K562 (cell line): ENCODE data around the gene C6orf47. TPM values are rescaled to one million over a fixed set of nuclear protein-coding genes. Genes with fewer than 3 reads are reported as not detected.

Experiments used
- CHD1 ChIP-seq: fragments of 200-600 bp; sonication (generic); IDR thresholded peaks from one replicate; pipeline ENCODE4 v1.6.1; 2012; ENCODE audit warnings: mild to moderate bottlenecking, moderate library complexity, low read length, inconsistent platforms
- CREBBP ChIP-seq: IDR thresholded peaks from one replicate; pipeline ENCODE4 v1.6.1; 2012; ENCODE audit warnings: low read depth, mild to moderate bottlenecking, control low read depth, inconsistent platforms, low read length
- E2F5 ChIP-seq: sonication (generic); formaldehyde crosslinking; IDR thresholded peaks from 2 replicates; pipeline ENCODE4 v1.8.0; 2022; ENCODE audit warnings: mild to moderate bottlenecking, missing genetic modification reagents
- ELF2 ChIP-seq: fragments of 250-450 bp; sonication (Bioruptor Pico); IDR thresholded peaks from 2 replicates; pipeline ENCODE4 v1.5.0; 2021; ENCODE audit warnings: mild to moderate bottlenecking
- ESRRA ChIP-seq: fragments of 450-650 bp; IDR thresholded peaks from 2 replicates; pipeline ENCODE4 v1.6.1; 2014; ENCODE audit warnings: low read depth, mild to moderate bottlenecking, moderate library complexity, borderline replicate concordance
- FOXJ3 ChIP-seq: sonication (generic); formaldehyde crosslinking; IDR thresholded peaks from 2 replicates; pipeline ENCODE4 v1.4.0; 2020; ENCODE audit warnings: mild to moderate bottlenecking, missing genetic modification reagents
- HCFC1 ChIP-seq: IDR thresholded peaks from 2 replicates; pipeline ENCODE4 v1.6.1; 2012; ENCODE audit warnings: low read depth, low read length, improper control_type of control experiment
- HSF4 ChIP-seq: fragments of 250-450 bp; sonication (Bioruptor Pico); IDR thresholded peaks from 2 replicates; pipeline ENCODE4 v2.1.2; 2022; ENCODE audit warnings: mild to moderate bottlenecking, moderate library complexity, borderline replicate concordance
- L3MBTL2 ChIP-seq: fragments of 450-650 bp; IDR thresholded peaks from 2 replicates; pipeline ENCODE4 v1.6.1; 2016; ENCODE audit warnings: mild to moderate bottlenecking, moderate library complexity
- MLX ChIP-seq, 2 experiments: fragments of 450-650 bp in 1 of 2; sonication (generic) in 1 of 2; formaldehyde crosslinking; conservative IDR thresholded peaks; 2 replicates each; pipeline versions ENCODE4 v1.4.0 to v1.8.1; 2020 to 2022; ENCODE audit warnings: mild to moderate bottlenecking in 1 of 2, missing genetic modification reagents in 1 of 2
- MXD1 ChIP-seq: fragments of 250-450 bp; sonication (Bioruptor Pico); IDR thresholded peaks from 2 replicates; pipeline ENCODE4 v1.8.0; 2021; ENCODE audit warnings: borderline replicate concordance, mild to moderate bottlenecking, moderate library complexity; ENCODE audit not compliant: poor library complexity, severe bottlenecking
- PKNOX1 ChIP-seq: fragments of 450-650 bp; IDR thresholded peaks from 2 replicates; pipeline ENCODE4 v1.6.1; 2016
- POLR2G ChIP-seq: fragments of 200-400 bp; formaldehyde crosslinking; IDR thresholded peaks from 2 replicates; pipeline ENCODE4 v1.6.1; 2017; ENCODE audit warnings: low read depth, mild to moderate bottlenecking, antibody characterized with exemption, low read length, moderate library complexity
- PURB ChIP-seq: sonication (generic); formaldehyde crosslinking; IDR thresholded peaks from 2 replicates; pipeline ENCODE4 v1.9.0; 2021; ENCODE audit warnings: low read depth, mild to moderate bottlenecking, missing genetic modification reagents
- RAD21 ChIP-seq, 2 experiments: fragments of 250-450 bp in 1 of 2; fragments of 450-650 bp in 1 of 2; sonication (Bioruptor Pico) in 1 of 2; formaldehyde crosslinking in 1 of 2; IDR thresholded peaks in 1 of 2; conservative IDR thresholded peaks in 1 of 2; 2 replicates each; pipeline versions ENCODE4 v1.4.0 to v1.8.0; 2020 to 2022; ENCODE audit warnings: mild to moderate bottlenecking in 2 of 2, moderate library complexity in 1 of 2
- SAP30 ChIP-seq: fragments of 200-600 bp; sonication (generic); IDR thresholded peaks from 2 replicates; pipeline ENCODE4 v1.6.1; 2012; ENCODE audit warnings: borderline replicate concordance, low read depth, mild to moderate bottlenecking, moderate library complexity, low read length, control low read depth, inconsistent platforms; ENCODE audit not compliant: insufficient read depth, poor library complexity, severe bottlenecking
- SNAPC5 ChIP-seq: fragments of 250-450 bp; sonication (Bioruptor Pico); IDR thresholded peaks from 2 replicates; pipeline ENCODE4 v1.8.0; 2021; ENCODE audit warnings: moderate library complexity, mild to moderate bottlenecking, inconsistent platforms
- SNIP1 ChIP-seq: fragments of 450-650 bp; IDR thresholded peaks from 2 replicates; pipeline ENCODE4 v1.7.1; 2017; ENCODE audit warnings: low read depth, mild to moderate bottlenecking
- STAT5B ChIP-seq: fragments of 250-450 bp; sonication (Bioruptor Pico); IDR thresholded peaks from 2 replicates; pipeline ENCODE4 v1.8.0; 2021; ENCODE audit warnings: mild to moderate bottlenecking, inconsistent platforms
- ZBTB17 ChIP-seq: fragments of 450-650 bp; formaldehyde crosslinking; IDR thresholded peaks from 2 replicates; pipeline ENCODE4 v1.4.0; 2020; ENCODE audit warnings: mild to moderate bottlenecking
- ZHX1 ChIP-seq: fragments of 150-350 bp; conservative IDR thresholded peaks from 2 replicates; pipeline ENCODE4 v1.6.1; 2014; ENCODE audit warnings: low read length
- ZNF778 ChIP-seq: fragments of 450-650 bp; formaldehyde crosslinking; IDR thresholded peaks from 2 replicates; pipeline ENCODE4 v1.4.0; 2020; ENCODE audit warnings: mild to moderate bottlenecking, moderate library complexity
- polyA plus RNA-seq, 8 experiments: library from polyadenylated mRNA; depleted of rRNA in 4 of 8; stranded (reverse) in 5 of 8; unstranded in 3 of 8; fragments of >200 nt; fragmentation: Nextera tagmentation in 2 of 8; fragmentation: Illumina TruSeq in 1 of 8; extraction: Ambion mirVana in 2 of 8; extraction: Trizol in 1 of 8; gene quantifications; 2 replicates each; pipeline versions ENCODE4 v1.2.1 to v1.2.3, GENCODE V29; 2011 to 2014; ENCODE audit warnings: inconsistent platforms in 1 of 8, missing spikeins in 1 of 8
- total RNA-seq, 7 experiments: library from RNA; depleted of rRNA in 6 of 7; stranded (reverse); fragments of >200 nt in 6 of 7; fragmentation: Illumina TruSeq in 2 of 7; extraction: Trizol in 2 of 7; gene quantifications; 2 replicates each; pipeline versions ENCODE4 v1.2.1 to v1.2.3, GENCODE V29; 2011 to 2021; ENCODE audit warnings: low replicate concordance in 1 of 7

Gene C6orf47
- total and polyA plus RNA-seq, 9 of the 15 experiments (the other 6 are each of a cell fraction or from before 2014, with no cell fraction given) = 0.14 to 43.8 (median 27.0) TPM

GRCh38 chr6:31651602-31652191 is 8.9 kb downstream of the C6orf47 start (continued):
- TF ChIP-seq ZHX1 = no peak
- no peak for TF ChIP-seq HCFC1
- TF ChIP-seq ZBTB17 = no peak
- no peak for TF ChIP-seq POLR2G
- TF ChIP-seq RAD21 (CRISPR knock-in tag; conservative IDR thresholded peaks at IDR 0.05 in 1 of 2, IDR thresholded peaks at IDR 0.05 in 1 of 2) = peak in 1 of 2 experiments; percentile 20; a peak in 1 of 4 replicates
- peak; percentile 52 for TF ChIP-seq ESRRA
- TF ChIP-seq SNAPC5 (CRISPR knock-in tag) = no peak
- TF ChIP-seq PURB = no peak
- TF ChIP-seq E2F5 (CRISPR knock-in tag) = no peak
- TF ChIP-seq SAP30 = peak; percentile 93
- 0 out of 4 replicates have a peak, but pooled peaks of 1 of the 2 experiments have one; percentile 33 for TF ChIP-seq MLX (CRISPR knock-in tag; conservative IDR thresholded peaks at IDR 0.05)
- no peak for TF ChIP-seq CREBBP
- TF ChIP-seq L3MBTL2 = no peak
- no peak for TF ChIP-seq ZNF778 (CRISPR knock-in tag)
- TF ChIP-seq HSF4 (CRISPR knock-in tag) = no peak
- TF ChIP-seq PKNOX1 = peak; percentile 98
- no peak for TF ChIP-seq FOXJ3 (CRISPR knock-in tag)
- no peak for TF ChIP-seq STAT5B (CRISPR knock-in tag)
- TF ChIP-seq CHD1 = peak; percentile 96
- TF ChIP-seq ELF2 (CRISPR knock-in tag) = 0 out of 2 replicates have a peak, but pooled peaks have one; percentile 69
- peak; percentile 75 for TF ChIP-seq MXD1
- TF ChIP-seq SNIP1 = no peak
